RPMI7951 (cell line): Measurements from ENCODE around the gene TTN. TPM values are rescaled to one million over a fixed set of nuclear protein-coding genes. Genes with fewer than 3 reads are reported as not detected.
"Not testable (repeated sequence)": the region's sequence is repeated elsewhere in the genome, so short reads cannot be mapped to it uniquely, and the experiment has no call there.

Source experiments
- DNase-seq: peaks from one replicate; pipeline ENCODE4 v3.0.0-alpha.2; 2012; ENCODE audit warnings: low read depth
- total RNA-seq: library from RNA; depleted of rRNA; stranded (reverse); fragments of >200 nt; shearing (Covaris generic); gene quantifications from 2 replicates; pipeline ENCODE4 v1.2.3, GENCODE V29; 2014

Gene TTN
- total RNA-seq, 1 experiment from 2014 or later, result 0.12 TPM

GRCh38 chr2:178666458-178666857 lies 140.8 kb downstream of the TTN start:
- no peak for DNase-seq

DNA sequence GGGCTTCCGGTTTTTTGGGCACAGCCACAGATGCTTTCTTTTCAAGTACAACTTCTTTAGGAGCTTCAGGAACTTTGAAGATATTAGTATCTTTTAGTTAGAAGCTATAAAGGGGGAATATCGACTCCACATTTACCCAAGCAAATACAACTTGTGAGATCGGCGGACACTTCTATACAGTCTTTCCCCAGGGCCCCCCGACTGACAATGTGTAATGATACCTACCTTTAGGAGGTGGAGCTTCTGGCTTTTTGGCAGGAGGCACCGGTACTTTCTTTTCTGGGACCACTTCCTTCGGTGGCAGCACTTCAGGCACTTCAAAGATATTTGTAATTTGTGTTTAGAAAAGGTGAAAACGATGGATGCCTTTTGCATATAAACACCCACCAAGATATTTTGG lies 148.7 kb downstream of the TTN start:
- not testable (repeated sequence) for DNase-seq

DNA sequence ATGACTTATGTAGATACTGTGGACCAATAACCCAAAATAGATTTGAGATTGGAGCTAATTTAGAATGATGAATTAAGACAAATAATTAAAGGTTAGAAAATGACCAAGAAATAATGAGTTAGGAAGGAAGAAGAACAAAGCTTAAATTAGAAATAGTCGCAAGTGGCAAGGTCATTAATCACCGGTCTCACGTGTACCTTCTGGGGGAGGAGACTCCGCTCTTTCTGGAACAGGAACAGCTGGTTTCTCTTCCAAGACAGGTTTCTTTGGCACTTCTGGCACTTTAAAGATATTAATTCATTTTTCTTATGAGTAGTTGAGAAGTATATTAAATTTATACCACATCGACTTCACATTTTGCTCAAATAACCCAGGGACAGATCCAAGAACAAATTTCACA lies 156.7 kb downstream of the TTN start:
- DNase-seq, result no peak

DNA sequence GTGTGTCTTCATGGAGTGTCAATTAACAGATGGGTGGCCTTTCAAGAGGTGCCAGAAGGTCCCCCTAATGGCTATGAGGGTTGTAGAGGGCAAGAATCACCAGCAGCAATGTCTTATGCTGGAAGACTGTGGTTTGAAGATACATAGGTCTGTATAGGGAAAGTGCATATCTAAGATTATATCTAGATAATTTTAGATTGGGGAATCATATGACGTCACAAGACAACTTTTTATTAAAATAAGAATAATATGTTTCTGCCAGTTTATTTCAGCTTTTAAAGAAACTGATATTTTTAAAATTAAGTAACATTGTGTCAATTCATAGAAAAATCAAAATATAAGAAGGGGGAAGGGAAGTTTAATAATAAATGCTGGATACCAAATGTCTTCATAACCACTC lies 162.3 kb downstream of the TTN start:
- DNase-seq, result no peak

- no peak for DNase-seq
Measured at GRCh38 chr2:178641498-178641897, 165.7 kb downstream of the TTN start.

GRCh38 chr2:178635897-178636296 lies 171.3 kb downstream of the TTN start:
- DNase-seq, result no peak

DNA sequence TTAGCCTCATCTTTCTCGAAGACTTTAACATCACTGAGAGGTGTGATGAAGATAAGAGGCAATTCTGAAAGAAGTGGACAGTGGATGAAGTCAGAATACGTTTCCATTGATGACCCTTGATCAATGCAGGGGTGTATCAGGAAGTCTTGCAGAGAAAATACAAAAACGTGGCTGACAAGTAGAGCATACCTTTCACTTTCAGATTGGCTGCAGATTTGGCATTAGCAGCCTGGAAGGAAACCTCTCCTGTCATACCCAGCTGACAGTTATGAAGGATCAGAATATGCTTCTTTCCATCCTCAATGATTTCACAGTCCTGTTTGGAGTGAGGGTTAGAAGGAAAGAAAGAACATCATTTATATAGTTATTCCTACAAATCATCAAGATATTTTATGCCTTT lies 174.5 kb downstream of the TTN start:
- DNase-seq, result no peak

GRCh38 chr2:178630581-178630980 lies 176.6 kb downstream of the TTN start:
- DNase-seq, result no peak

DNA sequence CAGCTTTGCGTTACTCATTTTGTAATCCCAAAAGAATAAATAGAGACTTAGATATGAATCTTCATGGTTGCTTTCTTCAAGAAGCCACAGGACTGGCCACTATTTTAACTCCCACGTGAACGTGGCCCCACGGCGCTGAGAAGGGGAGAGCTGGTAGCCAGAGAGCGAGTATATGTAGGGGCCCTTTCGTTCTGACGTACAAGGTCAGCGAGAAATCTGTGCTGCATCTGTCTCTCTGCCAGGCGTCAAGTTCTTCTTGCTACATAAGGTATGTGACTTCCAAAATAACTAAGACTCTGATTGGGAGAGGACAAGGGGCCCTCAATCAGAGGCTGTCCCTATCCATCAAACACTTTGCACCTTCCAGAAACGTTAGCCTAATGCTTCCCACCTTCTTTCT lies 177.8 kb downstream of the TTN start:
- no peak for DNase-seq

- DNase-seq, result no peak
Measured at GRCh38 chr2:178628605-178629004, 178.6 kb downstream of the TTN start.

DNA sequence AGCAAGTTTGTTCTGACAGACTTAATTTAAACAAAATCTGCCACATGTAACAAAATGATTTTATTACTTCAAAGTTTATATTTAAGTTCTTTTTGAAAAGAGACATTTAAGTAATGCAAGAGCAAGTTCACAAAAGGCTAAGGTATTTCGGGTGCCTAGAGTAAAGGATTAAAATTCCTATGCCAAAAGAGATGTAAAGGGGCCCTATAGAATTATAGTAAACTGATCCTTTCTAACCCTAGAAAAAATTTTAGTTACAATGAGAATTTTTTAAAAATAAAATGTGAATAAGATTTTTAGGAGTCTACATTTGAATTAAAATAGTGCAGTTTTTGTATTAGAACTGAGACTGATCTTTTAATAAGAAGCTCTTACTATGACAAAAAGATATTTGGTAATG lies 179.8 kb downstream of the TTN start:
- DNase-seq, result no peak

- DNase-seq, result no peak
Measured at GRCh38 chr2:178615969-178616368, 191.3 kb downstream of the TTN start.

DNA sequence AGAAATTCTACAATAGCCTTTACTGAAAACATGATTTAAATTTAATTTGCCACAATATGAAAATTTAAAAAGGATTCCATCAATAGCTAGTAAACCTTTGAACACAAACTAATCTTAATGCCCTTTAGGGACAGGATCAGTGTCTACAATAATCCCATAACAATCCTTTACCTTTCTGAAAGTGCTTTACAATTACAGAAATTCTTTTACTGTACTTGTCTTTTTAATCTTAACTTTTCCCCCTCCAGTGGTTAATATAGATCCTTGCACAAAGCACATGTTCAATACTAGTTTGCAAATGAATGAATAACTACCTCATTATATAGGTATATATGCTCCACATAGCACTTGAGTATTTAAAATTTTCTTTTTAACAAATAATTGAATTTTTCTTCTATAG lies 204.3 kb downstream of the TTN start:
- no peak for DNase-seq

DNA sequence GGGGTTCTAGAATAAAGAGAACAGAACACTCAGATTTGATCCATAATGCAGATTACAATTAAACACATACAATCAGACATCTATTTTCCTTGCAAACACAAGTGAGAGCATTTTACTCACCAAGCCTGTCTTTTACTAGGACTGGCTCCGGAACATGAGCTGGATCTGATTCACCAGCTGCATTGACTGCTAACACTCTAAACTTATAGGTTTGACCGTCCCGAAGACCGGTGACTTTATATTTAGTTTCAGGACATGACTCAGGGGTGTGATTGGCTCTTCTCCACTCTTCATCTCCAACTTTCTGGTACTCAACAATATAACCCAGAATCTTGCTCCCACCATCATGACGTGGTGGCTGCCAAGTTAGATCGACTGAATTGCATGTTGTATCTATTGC lies 214.6 kb downstream of the TTN start:
- no peak for DNase-seq

DNA sequence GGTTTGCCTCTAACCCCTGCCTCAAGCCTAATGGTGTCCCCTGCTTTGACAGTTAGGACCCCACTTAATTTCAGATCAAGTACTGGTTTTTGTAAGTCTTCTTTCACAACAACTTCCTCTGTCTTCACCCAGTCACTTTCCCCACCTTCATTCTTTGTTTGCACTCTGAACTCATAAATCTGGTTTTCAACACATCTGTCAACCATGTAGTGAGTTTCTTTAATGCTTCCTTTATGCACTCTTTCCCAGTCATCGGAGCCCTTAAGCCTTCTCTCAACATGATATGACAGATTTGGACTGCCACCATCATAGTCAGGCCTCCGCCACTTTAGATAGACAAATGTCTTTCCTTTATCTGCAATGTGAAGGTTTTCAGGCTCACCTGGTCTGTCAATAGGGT lies 217.9 kb downstream of the TTN start:
- DNase-seq, result no peak

DNA sequence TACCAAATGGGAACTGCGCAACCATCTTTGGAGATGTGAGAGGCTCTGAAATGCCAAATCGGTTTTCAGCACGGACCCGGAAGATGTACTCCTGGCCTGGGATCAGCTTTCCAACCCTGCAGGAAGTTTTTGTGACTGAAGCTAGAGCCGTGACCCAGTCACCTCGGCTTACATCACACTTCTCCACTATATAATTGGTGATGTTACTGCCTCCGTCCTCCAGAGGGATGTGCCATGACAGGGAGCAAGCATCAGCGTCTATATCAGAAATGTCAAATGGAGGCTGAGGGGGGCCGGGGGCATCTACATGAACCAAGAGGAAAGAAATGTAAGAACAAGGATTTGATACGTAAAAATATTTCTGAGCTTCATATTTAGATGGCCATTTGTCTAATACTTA lies 222.6 kb downstream of the TTN start:
- no peak for DNase-seq

DNA sequence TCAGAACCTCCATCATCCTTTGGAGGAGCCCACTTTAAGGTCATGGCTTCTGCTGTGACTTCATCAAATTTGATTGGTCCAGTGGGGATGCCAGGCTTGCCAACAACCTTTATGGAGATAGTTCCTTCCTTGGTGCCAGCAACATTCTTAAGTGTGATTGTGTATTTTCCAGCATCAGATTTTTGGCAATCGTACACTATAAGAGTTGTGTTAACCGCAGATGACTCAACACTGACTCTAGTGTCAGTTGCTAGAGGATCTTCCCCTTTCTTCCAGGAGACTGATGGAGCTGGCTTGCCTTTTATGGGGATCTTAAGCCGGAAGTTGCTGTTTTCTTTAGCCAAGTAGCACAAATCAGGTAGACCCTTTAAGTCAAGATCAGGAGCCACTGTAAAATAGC lies 228.2 kb downstream of the TTN start:
- peak; percentile 81 for DNase-seq

DNA sequence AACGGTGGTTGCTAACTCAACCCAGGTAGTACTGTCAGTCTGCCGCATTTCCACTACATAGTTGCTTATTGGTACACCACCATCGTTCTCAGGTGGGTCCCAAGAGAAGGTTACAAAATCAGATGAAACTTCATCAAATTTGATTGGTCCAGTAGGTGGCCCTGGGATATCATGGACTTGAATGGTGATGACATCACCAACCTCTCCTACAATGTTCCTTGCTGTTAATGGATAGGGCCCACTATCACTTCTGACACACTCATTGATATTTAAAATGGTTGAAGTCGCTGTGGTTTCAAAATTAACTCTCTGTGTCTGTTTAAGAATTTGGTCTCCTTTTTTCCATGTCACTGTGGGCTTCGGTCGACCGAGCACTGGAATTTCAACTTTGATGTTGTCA lies 232.4 kb downstream of the TTN start:
- DNase-seq, result no peak

GRCh38 chr2:178568227-178568626 lies 239.0 kb downstream of the TTN start:
- no peak for DNase-seq

- peak; percentile 75 for DNase-seq
Measured at GRCh38 chr2:178553047-178553446, 254.2 kb downstream of the TTN start.

- DNase-seq, result no peak
Measured at GRCh38 chr2:178550352-178550751, 256.9 kb downstream of the TTN start.

DNA sequence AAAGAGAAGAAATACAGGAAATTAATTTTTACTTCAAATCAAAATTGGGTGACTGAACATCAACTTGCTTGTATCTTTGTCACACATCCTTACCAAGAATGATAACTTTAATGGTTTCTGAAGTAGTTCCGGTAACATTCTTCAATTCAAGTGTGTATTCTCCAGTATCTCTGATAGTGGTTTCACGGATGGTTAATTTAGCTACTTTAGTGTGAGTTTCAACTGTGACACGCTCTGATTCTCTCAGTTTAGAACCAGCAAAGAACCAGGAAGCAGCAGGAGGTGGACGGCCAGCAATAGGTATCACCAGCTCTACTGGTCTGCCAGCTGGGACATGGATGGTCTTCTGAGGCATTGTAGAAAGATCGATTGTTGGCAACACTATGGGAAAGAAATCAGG lies 264.7 kb downstream of the TTN start:
- no peak for DNase-seq

DNA sequence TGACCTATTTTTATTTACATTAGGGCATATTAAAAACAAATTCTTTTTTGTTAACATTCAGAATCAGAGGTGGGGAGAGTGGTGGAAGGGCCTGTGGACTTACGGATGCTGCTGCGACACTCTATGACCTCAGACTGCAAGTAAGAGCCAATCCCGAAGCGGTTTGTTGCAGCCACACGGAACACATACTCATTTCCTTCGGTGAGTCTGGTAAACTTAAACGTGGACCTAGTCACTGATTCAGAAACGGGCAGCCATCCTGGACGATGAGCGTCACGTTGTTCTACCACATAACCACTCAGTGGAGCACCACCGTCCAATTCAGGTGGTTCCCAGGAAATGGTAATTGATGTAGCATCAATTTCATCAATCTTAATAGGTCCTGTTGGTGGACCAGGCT lies 265.1 kb downstream of the TTN start:
- no peak for DNase-seq

- no peak for DNase-seq
Measured at GRCh38 chr2:178536037-178536436, 271.2 kb downstream of the TTN start.

- no peak for DNase-seq
Measured at GRCh38 chr2:178531168-178531567, 276.1 kb downstream of the TTN start.
